Osteoblast (primary cell): ENCODE data around the gene GZMM. TPM values are rescaled to one million over a fixed set of nuclear protein-coding genes. Genes with fewer than 3 reads are reported as not detected.

ENCODE experiments used
- DNase-seq: peaks from one replicate; pipeline ENCODE4 v3.0.0; 2011; ENCODE audit warnings: low spot score, mixed read lengths; ENCODE audit not compliant: insufficient read length; ENCODE audit errors: missing footprints
- H2AFZ ChIP-seq: 2 replicates; pipeline ENCODE4 v1.6.0; 2011; ENCODE audit warnings: mild to moderate bottlenecking, low read length
- H3K27ac ChIP-seq: 2 replicates; pipeline ENCODE4 v1.5.1; 2011; ENCODE audit warnings: mild to moderate bottlenecking, low read depth, low read length, moderate library complexity
- H3K27me3 ChIP-seq: 2 replicates; pipeline ENCODE4 v1.6.0; 2012; ENCODE audit warnings: mild to moderate bottlenecking, control low read depth, inconsistent platforms, low read length, moderate library complexity; ENCODE audit not compliant: insufficient read depth
- H3K36me3 ChIP-seq: 2 replicates; pipeline ENCODE4 v1.5.1; 2011; ENCODE audit warnings: mild to moderate bottlenecking, low read length, control low read depth, moderate library complexity; ENCODE audit not compliant: insufficient read depth
- H3K4me1 ChIP-seq: 2 replicates; pipeline ENCODE4 v1.5.1; 2011; ENCODE audit warnings: mild to moderate bottlenecking, low read length, control low read depth, moderate library complexity; ENCODE audit not compliant: insufficient read depth
- H3K4me2 ChIP-seq: 2 replicates; pipeline ENCODE4 v1.6.0; 2011; ENCODE audit warnings: mild to moderate bottlenecking, low read length; ENCODE audit not compliant: insufficient read depth
- H3K4me3 ChIP-seq: fragments of 200-600 bp; sonication (generic); 3 replicates; pipeline ENCODE4 v1.5.1; 2012; ENCODE audit warnings: mild to moderate bottlenecking, low read length, inconsistent platforms; ENCODE audit not compliant: insufficient read depth
- H3K79me2 ChIP-seq: 2 replicates; pipeline ENCODE4 v1.6.0; 2012; ENCODE audit warnings: mild to moderate bottlenecking, low read length, control low read depth, inconsistent platforms; ENCODE audit not compliant: insufficient read depth
- H3K9me3 ChIP-seq: 2 replicates; pipeline ENCODE4 v1.5.1; 2011; ENCODE audit warnings: low read depth, low read length, control low read depth
- H4K20me1 ChIP-seq: 2 replicates; pipeline ENCODE4 v1.6.0; 2012; ENCODE audit warnings: mild to moderate bottlenecking, low read length, control low read depth; ENCODE audit not compliant: insufficient read depth
- total RNA-seq: library from RNA; depleted of rRNA; stranded (reverse); fragments of >200 nt; gene quantifications from 2 replicates; pipeline ENCODE4 v1.2.3, GENCODE V29; 2012
- TF ChIP-seq, protein P1 (sequence below): IDR thresholded peaks from 2 replicates; pipeline ENCODE4 v1.5.1; 2011; ENCODE audit warnings: mild to moderate bottlenecking, low read depth, low read length, moderate library complexity; ENCODE audit errors: extremely low read depth

Gene GZMM
- total RNA-seq, 1 donor = under 0.01 TPM

DNA sequence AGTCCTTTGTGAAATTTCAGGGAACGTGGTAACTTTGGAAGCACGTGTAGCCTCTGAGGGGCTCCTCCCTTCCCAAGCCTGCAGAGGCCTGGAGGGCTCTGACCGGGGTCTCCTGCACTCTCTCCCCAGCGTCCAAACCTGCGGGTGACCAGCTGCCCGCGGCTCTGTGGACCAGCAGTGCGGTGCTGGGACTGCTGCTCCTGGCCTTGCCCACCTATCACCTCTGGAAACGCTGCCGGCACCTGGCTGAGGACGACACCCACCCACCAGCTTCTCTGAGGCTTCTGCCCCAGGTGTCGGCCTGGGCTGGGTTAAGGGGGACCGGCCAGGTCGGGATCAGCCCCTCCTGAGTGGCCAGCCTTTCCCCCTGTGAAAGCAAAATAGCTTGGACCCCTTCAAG, 39.2 kb upstream of the GZMM start:
- peaks cover 16% of the 10 kb centered on the region for H3K79me2 ChIP-seq
- no peak overlapping the region for H2AFZ ChIP-seq
- peaks cover 5% of the 10 kb centered on the region for H4K20me1 ChIP-seq
- H3K27ac ChIP-seq = no peak overlapping the region
- H3K27me3 ChIP-seq = peaks cover 4% of the 10 kb centered on the region
- H3K4me1 ChIP-seq = peaks cover 13% of the 10 kb centered on the region
- TF ChIP-seq, protein P1, sequence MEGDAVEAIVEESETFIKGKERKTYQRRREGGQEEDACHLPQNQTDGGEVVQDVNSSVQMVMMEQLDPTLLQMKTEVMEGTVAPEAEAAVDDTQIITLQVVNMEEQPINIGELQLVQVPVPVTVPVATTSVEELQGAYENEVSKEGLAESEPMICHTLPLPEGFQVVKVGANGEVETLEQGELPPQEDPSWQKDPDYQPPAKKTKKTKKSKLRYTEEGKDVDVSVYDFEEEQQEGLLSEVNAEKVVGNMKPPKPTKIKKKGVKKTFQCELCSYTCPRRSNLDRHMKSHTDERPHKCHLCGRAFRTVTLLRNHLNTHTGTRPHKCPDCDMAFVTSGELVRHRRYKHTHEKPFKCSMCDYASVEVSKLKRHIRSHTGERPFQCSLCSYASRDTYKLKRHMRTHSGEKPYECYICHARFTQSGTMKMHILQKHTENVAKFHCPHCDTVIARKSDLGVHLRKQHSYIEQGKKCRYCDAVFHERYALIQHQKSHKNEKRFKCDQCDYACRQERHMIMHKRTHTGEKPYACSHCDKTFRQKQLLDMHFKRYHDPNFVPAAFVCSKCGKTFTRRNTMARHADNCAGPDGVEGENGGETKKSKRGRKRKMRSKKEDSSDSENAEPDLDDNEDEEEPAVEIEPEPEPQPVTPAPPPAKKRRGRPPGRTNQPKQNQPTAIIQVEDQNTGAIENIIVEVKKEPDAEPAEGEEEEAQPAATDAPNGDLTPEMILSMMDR = no peak
- DNase-seq = peak; percentile 66
- H3K4me2 ChIP-seq = no peak overlapping the region
- no peaks in the 10 kb centered on the region for H3K9me3 ChIP-seq
- H3K4me3 ChIP-seq = no peak overlapping the region
- H3K36me3 ChIP-seq = no peaks in the 10 kb centered on the region

DNA sequence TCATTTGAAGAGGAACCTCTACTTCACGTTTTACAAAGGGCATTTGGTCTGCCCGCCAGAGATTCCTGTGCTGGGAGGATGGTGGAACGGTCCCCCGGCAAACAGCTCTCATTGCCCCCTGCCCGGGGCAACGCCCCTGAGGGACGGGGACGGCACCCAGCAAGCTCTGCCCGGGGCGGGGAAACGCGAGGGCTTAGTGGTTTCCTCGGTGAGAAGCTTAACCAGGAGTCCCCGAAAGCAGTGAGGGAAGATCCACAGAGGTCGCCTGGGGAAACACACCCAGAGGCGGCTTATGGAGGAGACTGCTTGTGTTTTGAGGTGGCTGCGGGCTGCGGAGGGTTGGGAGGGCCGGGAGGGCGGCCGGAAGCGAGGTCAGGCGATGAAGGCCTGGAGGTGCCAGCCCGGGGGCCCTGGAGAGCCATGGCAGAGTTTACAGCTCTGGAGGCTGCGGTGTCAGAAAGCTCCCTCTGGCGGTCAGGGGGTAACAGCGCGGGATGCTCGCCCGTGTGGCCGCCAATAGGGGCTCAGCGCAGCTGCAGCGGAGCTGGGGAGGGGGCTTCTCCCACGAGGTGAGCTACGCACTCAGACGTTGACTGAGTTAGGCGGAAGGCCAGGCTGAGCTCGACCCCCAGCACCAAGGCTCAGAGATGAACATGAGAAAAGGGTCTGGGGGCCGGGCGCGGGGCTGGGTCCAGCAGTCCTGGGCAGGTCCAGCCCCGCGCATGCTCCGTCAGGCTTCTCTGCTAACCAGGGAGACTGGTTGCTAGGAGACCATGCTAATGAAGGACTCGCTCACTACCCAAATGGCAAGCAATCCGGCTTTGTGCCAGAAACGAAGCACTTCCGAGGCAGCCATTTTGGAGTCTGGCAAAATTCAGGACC, 37.2 kb upstream of the GZMM start:
- peak; percentile 100 for DNase-seq
- H4K20me1 ChIP-seq = peaks cover 5% of the 10 kb centered on the region
- H3K4me3 ChIP-seq = peak overlapping the region; percentile 99
- TF ChIP-seq, protein P1 = peak; percentile 92
- H2AFZ ChIP-seq = peak overlapping the region; percentile 90
- H3K4me1 ChIP-seq = peaks cover 13% of the 10 kb centered on the region
- H3K9me3 ChIP-seq = no peaks in the 10 kb centered on the region
- peak overlapping the region; percentile 98 for H3K4me2 ChIP-seq
- H3K27me3 ChIP-seq = no peaks in the 10 kb centered on the region
- H3K79me2 ChIP-seq = peaks cover 16% of the 10 kb centered on the region
- H3K36me3 ChIP-seq = no peaks in the 10 kb centered on the region
- H3K27ac ChIP-seq = peak overlapping the region; percentile 97

DNA sequence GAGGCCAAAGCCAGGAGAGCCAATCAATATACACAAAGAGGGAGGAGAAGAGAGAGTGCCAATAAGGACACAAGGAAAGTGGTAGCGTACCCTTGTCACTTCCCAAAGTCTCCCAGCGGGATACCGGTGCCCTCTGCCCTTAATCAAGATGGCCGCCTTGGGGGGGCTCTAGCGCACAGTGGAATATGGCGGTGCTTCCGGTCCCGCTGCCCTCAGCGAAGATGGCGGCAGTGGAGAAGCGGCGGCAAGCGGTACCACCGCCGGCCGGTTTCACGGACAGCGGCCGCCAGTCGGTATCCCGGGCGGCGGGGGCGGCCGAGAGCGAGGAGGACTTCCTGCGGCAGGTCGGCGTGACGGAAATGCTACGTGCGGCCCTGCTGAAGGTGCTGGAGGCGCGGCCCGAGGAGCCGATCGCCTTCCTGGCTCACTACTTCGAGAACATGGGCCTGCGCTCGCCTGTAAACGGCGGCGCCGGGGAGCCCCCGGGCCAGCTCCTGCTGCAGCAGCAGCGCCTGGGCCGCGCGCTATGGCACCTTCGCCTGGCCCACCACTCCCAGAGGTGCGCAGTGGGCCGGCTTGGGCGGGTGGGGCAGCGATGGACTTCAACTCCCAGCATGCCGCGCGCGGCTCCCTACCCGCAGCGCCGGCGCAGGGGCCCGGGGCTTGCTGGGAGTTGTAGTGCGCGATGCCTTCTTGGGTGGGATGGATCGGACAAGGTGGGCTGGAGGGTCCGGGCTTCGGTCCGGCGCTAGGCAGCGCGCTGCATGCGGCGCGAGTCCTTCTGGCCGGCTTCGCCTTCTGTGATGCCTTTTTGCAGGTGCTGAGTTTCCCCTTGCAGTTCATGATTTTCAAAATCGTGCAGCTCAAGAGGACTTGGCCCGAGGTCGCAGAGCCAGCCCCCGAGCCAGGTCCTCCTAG, 36.3 kb upstream of the GZMM start, which contains the start of gene TPGS1:
Gene TPGS1, plus strand, starts transcription at position 212 of the 918 bp plus-strand sequence. Its CDS starts 10 bp downstream, at position 222.
- Histone ChIP-seq H3K4me3 (peak within 1 kb of the TSS; percentile 99), H3K27me3 (no peaks in the 10 kb centered on the region), H3K9me3 (no peaks in the 10 kb centered on the region), H3K4me1 (peaks cover 13% of the 10 kb centered on the region), H3K27ac (peak within 1 kb of the TSS; percentile 97), H3K79me2 (peaks cover 16% of the 10 kb centered on the region), H3K36me3 (no peaks in the 10 kb centered on the region), H3K4me2 (peak within 1 kb of the TSS; percentile 98), H2AFZ (peak within 1 kb of the TSS; percentile 90), H4K20me1 (peaks cover 5% of the 10 kb centered on the region)
- DNase-seq = peak; percentile 99
- TF ChIP-seq, protein P1 = no peak
